ENCODE measurements around the gene TROAP. TPM values are rescaled to one million over a fixed set of nuclear protein-coding genes. Genes with fewer than 3 reads are reported as not detected.
"Not testable (repeated sequence)": the region's sequence is repeated elsewhere in the genome, so short reads cannot be mapped to it uniquely, and the experiment has no call there.

The TROAP gene
- total RNA-seq, 1 donor from 2014 or later: 3.1 TPM

GRCh38 chr12:49366652-49367380 is 43.8 kb downstream of the TROAP start:
- no peaks in the 10 kb centered on the region for H3K9me3 ChIP-seq (ENCODE audit: control insufficient read depth in 3 of 3, low read length in 3 of 3)
- H3K4me1 ChIP-seq (ENCODE audit: control insufficient read depth in 3 of 3, insufficient read depth in 3 of 3, low read length in 3 of 3): peaks cover 13 to 29% (median 19%) of the 10 kb centered on the region in 3 donors
- H3K27me3 ChIP-seq (ENCODE audit: control insufficient read depth in 3 of 3, insufficient read depth in 3 of 3, low read length in 3 of 3): no peaks in the 10 kb centered on the region
- H3K27ac ChIP-seq (ENCODE audit: low read depth, low read length): peak overlapping the region; percentile 80
- H3K36me3 ChIP-seq (ENCODE audit: control insufficient read depth in 3 of 3, insufficient read depth in 3 of 3, low read length in 3 of 3): no peaks in the 10 kb centered on the region
- H3K4me3 ChIP-seq (ENCODE audit: low read length in 3 of 3): peak overlapping the region; percentile 76 to 87 (median 78)
- peak overlapping the region; percentile 82 to 92 (median 90) for H3K9ac ChIP-seq (ENCODE audit: low read depth in 1 of 3, low read length in 3 of 3)

- peaks cover 0 to 3% (median 0%) of the 10 kb centered on the region in 3 donors for H3K36me3 ChIP-seq (ENCODE audit: control insufficient read depth in 3 of 3, insufficient read depth in 3 of 3, low read length in 3 of 3)
- no peaks in the 10 kb centered on the region for H3K9me3 ChIP-seq (ENCODE audit: control insufficient read depth in 3 of 3, low read length in 3 of 3)
- peak within 1 kb of the TSS; percentile 76 to 87 (median 78) for H3K4me3 ChIP-seq (ENCODE audit: low read length in 3 of 3)
- H3K9ac ChIP-seq (ENCODE audit: low read depth in 1 of 3, low read length in 3 of 3): peak within 1 kb of the TSS; percentile 82 to 92 (median 90)
- H3K4me1 ChIP-seq (ENCODE audit: control insufficient read depth in 3 of 3, insufficient read depth in 3 of 3, low read length in 3 of 3): peaks cover 13 to 29% (median 19%) of the 10 kb centered on the region in 3 donors
- peak within 1 kb of the TSS; percentile 80 for H3K27ac ChIP-seq (ENCODE audit: low read depth, low read length)
- H3K27me3 ChIP-seq (ENCODE audit: control insufficient read depth in 3 of 3, insufficient read depth in 3 of 3, low read length in 3 of 3): no peaks in the 10 kb centered on the region
These were observed 44.6 kb downstream of the TROAP start, which contains the start of gene SPATS2 for GRCh38 chr12:49367381-49368239. SPATS2 (plus strand) TSS chr12:49367462; CDS start chr12:49461013, 93,551 bp downstream.

DNA sequence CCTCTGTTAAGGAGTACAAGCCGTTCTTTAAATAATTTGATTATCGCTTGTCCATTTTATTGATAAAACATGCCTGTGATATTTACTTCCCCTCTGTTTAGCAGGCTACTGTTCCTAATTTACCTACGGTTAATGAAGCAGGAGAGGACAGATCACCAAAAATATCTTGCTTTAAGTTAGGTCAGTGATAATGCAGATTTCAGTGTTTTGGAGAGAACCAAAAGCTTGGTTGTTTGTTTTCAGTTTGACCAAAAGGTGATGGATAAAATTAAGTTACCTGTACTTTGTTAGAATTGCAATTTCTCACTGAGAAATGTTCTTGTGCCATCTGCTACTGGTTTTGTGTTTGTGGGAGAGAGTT is 45.2 kb downstream of the TROAP start:
- H3K27me3 ChIP-seq (ENCODE audit: control insufficient read depth in 3 of 3, insufficient read depth in 3 of 3, low read length in 3 of 3): no peaks in the 10 kb centered on the region
- H3K27ac ChIP-seq (ENCODE audit: low read depth, low read length): peak overlapping the region; percentile 80
- H3K4me3 ChIP-seq (ENCODE audit: low read length in 3 of 3): peak overlapping the region; percentile 76 to 87 (median 78)
- peaks cover 13 to 29% (median 19%) of the 10 kb centered on the region in 3 donors for H3K4me1 ChIP-seq (ENCODE audit: control insufficient read depth in 3 of 3, insufficient read depth in 3 of 3, low read length in 3 of 3)
- peaks cover 0 to 3% (median 2%) of the 10 kb centered on the region in 3 donors for H3K36me3 ChIP-seq (ENCODE audit: control insufficient read depth in 3 of 3, insufficient read depth in 3 of 3, low read length in 3 of 3)
- no peaks in the 10 kb centered on the region for H3K9me3 ChIP-seq (ENCODE audit: control insufficient read depth in 3 of 3, low read length in 3 of 3)
- H3K9ac ChIP-seq (ENCODE audit: low read depth in 1 of 3, low read length in 3 of 3): peak overlapping the region; percentile 81 to 92 (median 90)

DNA sequence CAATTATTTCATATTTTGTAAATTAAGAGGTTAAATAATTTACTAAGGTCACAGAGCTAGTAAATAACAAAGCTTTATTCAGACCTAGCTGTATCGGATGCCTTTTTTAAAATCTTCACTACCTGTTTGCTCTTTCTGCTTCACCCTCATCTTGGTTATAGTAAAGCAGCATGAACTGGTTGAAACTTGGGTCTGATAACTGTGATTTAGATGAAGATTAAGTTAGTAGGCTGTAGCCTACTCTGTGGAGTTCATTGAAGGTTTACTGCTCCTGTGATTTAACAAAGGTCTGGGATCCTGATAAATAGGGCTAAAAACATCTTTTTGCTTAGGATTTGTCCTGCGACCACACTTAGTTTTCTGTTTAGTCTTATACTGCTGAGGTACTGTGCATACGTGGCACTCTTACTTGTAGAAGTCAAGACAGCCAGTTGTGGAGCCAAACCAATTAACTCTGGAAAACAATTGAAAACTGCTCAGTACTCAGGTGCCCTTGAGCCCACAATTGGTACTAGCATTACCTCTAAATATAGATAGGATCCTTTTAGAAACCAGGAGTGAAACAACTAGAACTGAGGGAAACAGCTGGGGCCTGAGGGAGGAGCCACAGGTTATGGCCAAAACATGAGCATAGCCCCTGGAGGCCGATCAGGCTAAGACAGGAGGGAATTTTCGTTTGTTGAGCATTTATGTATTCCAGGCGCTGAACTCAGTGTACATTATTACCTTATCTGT is 46.5 kb downstream of the TROAP start:
- Histone ChIP-seq H3K4me1 (ENCODE audit: control insufficient read depth in 3 of 3, insufficient read depth in 3 of 3, low read length in 3 of 3) (peaks cover 13 to 29% (median 19%) of the 10 kb centered on the region in 3 donors), H3K4me3 (ENCODE audit: low read length in 3 of 3) (peak overlapping the region in 2 of 3 donors; percentile 34 to 45), H3K27ac (ENCODE audit: low read depth, low read length) (peak overlapping the region; percentile 80), H3K36me3 (ENCODE audit: control insufficient read depth in 3 of 3, insufficient read depth in 3 of 3, low read length in 3 of 3) (peaks cover 0 to 3% (median 2%) of the 10 kb centered on the region in 3 donors), H3K9ac (ENCODE audit: low read depth in 1 of 3, low read length in 3 of 3) (peak overlapping the region; percentile 42 to 76 (median 60)), H3K27me3 (ENCODE audit: control insufficient read depth in 3 of 3, insufficient read depth in 3 of 3, low read length in 3 of 3) (no peaks in the 10 kb centered on the region), H3K9me3 (ENCODE audit: control insufficient read depth in 3 of 3, low read length in 3 of 3) (no peaks in the 10 kb centered on the region)

DNA sequence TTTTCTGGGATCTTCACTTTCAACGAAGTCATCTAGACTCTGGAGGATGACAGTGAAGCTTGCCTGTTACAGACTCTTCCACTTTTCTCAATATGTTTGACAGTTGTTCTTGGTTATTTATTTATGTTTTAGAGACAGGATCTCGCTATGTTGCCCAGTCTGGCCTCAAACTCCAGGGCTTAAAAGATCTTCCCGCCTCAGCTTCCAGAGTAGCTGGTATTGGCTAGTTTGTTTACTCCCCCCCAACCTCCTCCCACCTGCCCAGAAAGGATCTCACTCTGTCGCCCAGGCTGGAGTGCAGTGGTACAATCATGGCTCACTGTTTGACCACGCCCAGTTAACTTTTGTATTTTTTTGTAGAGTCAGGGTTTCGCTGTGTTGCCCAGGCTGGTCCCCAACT is 47.5 kb downstream of the TROAP start:
- Histone ChIP-seq H3K4me1 (ENCODE audit: control insufficient read depth in 3 of 3, insufficient read depth in 3 of 3, low read length in 3 of 3) (peaks cover 13 to 29% (median 19%) of the 10 kb centered on the region in 3 donors), H3K36me3 (ENCODE audit: control insufficient read depth in 3 of 3, insufficient read depth in 3 of 3, low read length in 3 of 3) (peaks cover 0 to 3% (median 2%) of the 10 kb centered on the region in 3 donors), H3K27me3 (ENCODE audit: control insufficient read depth in 3 of 3, insufficient read depth in 3 of 3, low read length in 3 of 3) (no peaks in the 10 kb centered on the region), H3K27ac (ENCODE audit: low read depth, low read length) (peak overlapping the region; percentile 26), H3K9ac (ENCODE audit: low read depth in 1 of 3, low read length in 3 of 3) (no peak overlapping the region), H3K9me3 (ENCODE audit: control insufficient read depth in 3 of 3, low read length in 3 of 3) (no peaks in the 10 kb centered on the region), H3K4me3 (ENCODE audit: low read length in 3 of 3) (no peak overlapping the region)

DNA sequence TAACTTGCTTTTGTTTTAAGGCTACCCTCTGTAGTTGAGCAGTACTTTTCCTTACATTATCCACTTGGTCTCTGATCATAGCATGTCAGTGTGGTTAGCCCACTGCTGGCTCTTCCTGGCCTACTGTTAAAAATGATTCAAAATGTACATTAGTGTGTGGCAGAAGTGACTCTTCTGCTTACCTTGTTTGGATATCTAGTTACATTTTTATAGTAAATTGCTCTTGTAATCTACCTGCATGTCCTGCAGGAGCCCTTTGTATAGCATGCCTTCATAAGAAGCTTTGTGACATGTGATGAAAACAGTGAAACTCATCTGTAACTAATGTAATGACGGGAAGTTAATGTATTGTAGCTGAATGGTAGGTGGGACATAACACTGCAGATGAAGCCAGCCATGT is 52.4 kb downstream of the TROAP start:
- Histone ChIP-seq H3K4me3 (ENCODE audit: low read length in 3 of 3) (no peak overlapping the region), H3K27ac (ENCODE audit: low read depth, low read length) (no peak overlapping the region), H3K9me3 (ENCODE audit: control insufficient read depth in 3 of 3, low read length in 3 of 3) (no peaks in the 10 kb centered on the region), H3K27me3 (ENCODE audit: control insufficient read depth in 3 of 3, insufficient read depth in 3 of 3, low read length in 3 of 3) (no peaks in the 10 kb centered on the region), H3K4me1 (ENCODE audit: control insufficient read depth in 3 of 3, insufficient read depth in 3 of 3, low read length in 3 of 3) (peaks cover 0 to under 1% (median 0%) of the 10 kb centered on the region in 3 donors), H3K9ac (ENCODE audit: low read depth in 1 of 3, low read length in 3 of 3) (no peak overlapping the region), H3K36me3 (ENCODE audit: control insufficient read depth in 3 of 3, insufficient read depth in 3 of 3, low read length in 3 of 3) (peaks cover 0 to 3% (median 2%) of the 10 kb centered on the region in 3 donors)

GRCh38 chr12:49377386-49377785 is 54.3 kb downstream of the TROAP start:
- Histone ChIP-seq H3K4me1 (ENCODE audit: control insufficient read depth in 3 of 3, insufficient read depth in 3 of 3, low read length in 3 of 3) (no peaks in the 10 kb centered on the region), H3K9me3 (ENCODE audit: control insufficient read depth in 3 of 3, low read length in 3 of 3) (no peaks in the 10 kb centered on the region), H3K27ac (ENCODE audit: low read depth, low read length) (no peak overlapping the region), H3K27me3 (ENCODE audit: control insufficient read depth in 3 of 3, insufficient read depth in 3 of 3, low read length in 3 of 3) (no peaks in the 10 kb centered on the region), H3K36me3 (ENCODE audit: control insufficient read depth in 3 of 3, insufficient read depth in 3 of 3, low read length in 3 of 3) (peaks cover 0 to 2% (median under 1%) of the 10 kb centered on the region in 3 donors), H3K4me3 (ENCODE audit: low read length in 3 of 3) (no peak overlapping the region), H3K9ac (ENCODE audit: low read depth in 1 of 3, low read length in 3 of 3) (no peak overlapping the region)

DNA sequence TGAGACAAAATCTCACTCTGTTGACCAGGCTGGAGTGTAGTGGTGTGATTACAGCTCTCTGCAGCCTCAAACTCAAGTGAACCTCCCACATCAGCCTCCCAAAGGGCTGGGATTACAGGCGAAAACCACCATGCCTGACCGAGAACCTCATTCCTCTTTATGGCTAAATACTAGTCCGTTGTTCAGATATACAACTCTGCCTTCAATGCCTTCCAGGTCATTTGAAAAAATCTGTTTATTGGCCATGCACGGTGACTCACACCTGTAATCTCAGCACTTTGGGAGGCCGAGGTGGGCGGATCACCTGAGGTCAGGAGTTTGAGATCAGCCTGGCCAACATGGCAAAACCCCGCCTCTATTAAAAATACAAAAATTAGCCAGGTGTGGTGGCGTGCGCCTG is 57.1 kb downstream of the TROAP start:
- not testable (repeated sequence) for H3K4me3 ChIP-seq (ENCODE audit: low read length in 3 of 3); H3K27ac ChIP-seq (ENCODE audit: low read depth, low read length); H3K36me3 ChIP-seq (ENCODE audit: control insufficient read depth in 3 of 3, insufficient read depth in 3 of 3, low read length in 3 of 3); H3K4me1 ChIP-seq (ENCODE audit: control insufficient read depth in 3 of 3, insufficient read depth in 3 of 3, low read length in 3 of 3); H3K9ac ChIP-seq (ENCODE audit: low read depth in 1 of 3, low read length in 3 of 3); H3K27me3 ChIP-seq (ENCODE audit: control insufficient read depth in 3 of 3, insufficient read depth in 3 of 3, low read length in 3 of 3); H3K9me3 ChIP-seq (ENCODE audit: control insufficient read depth in 3 of 3, low read length in 3 of 3)
